Mucosa of stomach (tissue), 1 donor: ENCODE data around the gene LGALSL.

Experiments used
- H3K27me3 ChIP-seq: one replicate; pipeline ENCODE4 v1.7.0; 2013; ENCODE audit warnings: mild to moderate bottlenecking, low read length; ENCODE audit not compliant: control insufficient read depth, insufficient read depth
- H3K36me3 ChIP-seq: one replicate; pipeline ENCODE4 v1.7.0; 2013; ENCODE audit warnings: low read length; ENCODE audit not compliant: control insufficient read depth, insufficient read depth
- H3K4me1 ChIP-seq: one replicate; pipeline ENCODE4 v1.7.0; 2013; ENCODE audit warnings: mild to moderate bottlenecking, low read length; ENCODE audit not compliant: control insufficient read depth, insufficient read depth
- H3K4me3 ChIP-seq: one replicate; pipeline ENCODE4 v1.7.0; 2013; ENCODE audit warnings: low read length
- H3K9ac ChIP-seq: one replicate; pipeline ENCODE4 v1.7.0; 2013; ENCODE audit warnings: mild to moderate bottlenecking, low read length, moderate library complexity
- H3K9me3 ChIP-seq: one replicate; pipeline ENCODE4 v1.7.0; 2013; ENCODE audit warnings: mild to moderate bottlenecking, low read length, moderate library complexity; ENCODE audit not compliant: control insufficient read depth
- donor health status: Pancreatic carcinoma.

Gene LGALSL

DNA sequence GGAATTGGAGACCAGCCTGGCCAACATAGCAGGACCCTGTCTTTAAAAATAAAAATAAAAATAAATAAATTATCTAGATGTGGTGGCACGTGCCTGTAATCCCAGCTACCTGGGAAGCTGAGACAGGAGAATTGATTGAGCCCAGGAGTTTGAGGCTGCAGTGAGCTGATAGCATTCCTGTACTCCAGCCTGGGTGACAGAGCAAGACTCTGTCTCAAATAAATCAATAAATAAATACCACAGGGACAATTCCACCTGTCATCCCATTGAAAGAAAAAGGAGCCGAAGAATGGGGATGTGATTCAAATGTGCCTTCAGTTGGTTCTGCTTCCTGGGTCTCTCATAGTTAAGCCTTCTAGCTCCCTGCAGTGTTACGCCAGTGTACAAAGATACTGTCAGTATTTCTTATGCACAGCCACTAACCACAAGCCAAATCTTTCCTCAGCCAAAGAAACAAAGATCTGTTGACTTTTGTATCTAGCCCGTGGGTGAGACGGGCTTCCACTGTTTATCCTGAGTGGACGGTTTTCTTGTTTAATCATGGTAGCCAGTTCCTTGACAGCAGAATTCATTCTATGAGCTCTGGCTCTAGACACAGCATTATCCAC, 12.6 kb downstream of the LGALSL start:
- Histone ChIP-seq H3K4me3 (no peak overlapping the region), H3K9me3 (no peaks in the 10 kb centered on the region), H3K4me1 (peaks cover 6% of the 10 kb centered on the region), H3K9ac (no peak overlapping the region), H3K36me3 (no peaks in the 10 kb centered on the region), H3K27me3 (no peaks in the 10 kb centered on the region)

DNA sequence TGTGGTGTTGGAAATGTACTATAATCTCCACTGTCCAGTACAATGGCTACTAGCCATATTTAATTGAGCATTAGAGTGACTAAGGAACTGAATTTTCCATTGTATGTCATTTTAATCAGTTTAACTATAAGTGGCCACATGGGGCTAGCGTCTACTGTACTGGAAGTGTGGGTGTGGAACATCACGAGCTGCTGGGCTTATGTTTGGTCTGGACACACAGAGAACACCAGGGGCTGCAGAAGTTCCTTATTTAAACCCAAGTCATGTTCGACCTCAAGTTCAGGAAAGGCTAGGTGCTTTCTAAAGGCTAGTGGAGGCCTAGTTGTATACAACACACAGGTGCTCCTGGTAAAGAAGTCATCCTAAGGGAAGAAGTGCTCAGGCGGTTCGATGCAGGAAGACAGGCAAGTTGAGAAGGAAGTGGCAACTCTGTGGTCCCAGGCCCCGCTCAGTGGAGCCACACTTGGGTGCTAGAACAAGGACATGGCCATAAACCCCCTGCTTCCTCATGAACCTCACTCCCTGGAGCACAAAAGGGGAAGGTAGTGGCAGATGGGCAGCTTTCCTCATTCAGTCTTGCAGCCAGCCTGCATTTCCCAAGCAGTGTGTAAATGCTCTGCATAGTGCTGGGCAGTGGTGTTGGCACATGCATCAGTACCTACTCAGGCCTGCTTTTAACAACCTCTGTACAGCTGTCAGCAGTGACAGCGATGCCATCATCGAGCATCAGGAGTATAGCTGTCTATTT, 13.3 kb downstream of the LGALSL start:
- H3K9me3 ChIP-seq: no peaks in the 10 kb centered on the region
- H3K9ac ChIP-seq: no peak overlapping the region
- no peaks in the 10 kb centered on the region for H3K36me3 ChIP-seq
- H3K27me3 ChIP-seq: no peaks in the 10 kb centered on the region
- H3K4me3 ChIP-seq: no peak overlapping the region
- H3K4me1 ChIP-seq: peaks cover 6% of the 10 kb centered on the region

DNA sequence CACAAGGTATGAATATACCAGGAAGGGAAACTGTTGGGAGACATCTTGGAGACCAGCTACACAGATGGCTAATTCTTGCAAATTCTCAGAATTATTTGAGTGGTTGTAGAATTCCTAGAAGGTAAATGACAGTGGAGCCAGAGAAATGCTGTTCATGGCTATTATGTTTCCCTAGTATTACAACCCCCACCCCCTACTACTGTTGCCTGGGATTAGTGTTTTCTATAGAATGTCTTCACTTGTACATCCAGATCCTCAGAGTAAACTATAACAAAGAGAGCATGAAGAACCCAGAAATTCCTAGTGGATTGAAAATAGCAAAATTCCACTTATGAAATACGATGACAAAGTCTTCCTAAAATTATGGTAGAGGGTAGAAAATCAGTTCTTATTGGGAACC, 15.3 kb downstream of the LGALSL start:
- Histone ChIP-seq H3K9ac (no peak overlapping the region), H3K27me3 (no peaks in the 10 kb centered on the region), H3K4me3 (no peak overlapping the region), H3K36me3 (no peaks in the 10 kb centered on the region), H3K9me3 (no peaks in the 10 kb centered on the region), H3K4me1 (peaks cover 6% of the 10 kb centered on the region)

GRCh38 chr2:64470071-64470470, 16.1 kb downstream of the LGALSL start:
- Histone ChIP-seq H3K27me3 (no peaks in the 10 kb centered on the region), H3K4me3 (no peak overlapping the region), H3K9me3 (no peaks in the 10 kb centered on the region), H3K9ac (no peak overlapping the region), H3K4me1 (peaks cover 6% of the 10 kb centered on the region), H3K36me3 (no peaks in the 10 kb centered on the region)

DNA sequence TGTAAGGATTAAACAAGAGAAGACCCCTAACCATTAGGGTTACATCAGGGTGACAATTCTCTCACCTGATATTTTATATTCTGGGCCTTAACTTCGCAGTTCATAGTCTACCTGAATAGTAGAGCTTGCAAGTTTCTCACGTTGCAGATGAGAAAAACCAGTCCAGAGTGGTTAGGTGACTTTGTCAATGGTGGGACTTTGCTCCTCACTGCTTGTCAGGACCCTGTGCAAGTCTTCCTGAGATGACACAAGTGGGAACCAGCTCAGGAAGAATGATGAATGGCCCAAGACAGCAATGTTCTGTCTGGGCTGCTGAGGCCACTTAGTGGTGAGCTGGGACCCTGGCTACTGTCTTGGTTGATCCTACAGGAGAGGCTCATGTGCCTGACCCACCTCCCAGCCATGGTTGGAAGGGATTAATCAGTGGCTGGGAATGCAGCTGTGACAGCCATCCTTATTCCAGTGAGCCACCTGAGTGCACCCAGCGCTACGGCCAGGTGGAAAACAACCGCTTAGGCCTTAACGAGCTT, 16.9 kb downstream of the LGALSL start:
- no peaks in the 10 kb centered on the region for H3K9me3 ChIP-seq
- no peak overlapping the region for H3K4me3 ChIP-seq
- H3K36me3 ChIP-seq: no peaks in the 10 kb centered on the region
- H3K27me3 ChIP-seq: no peaks in the 10 kb centered on the region
- no peak overlapping the region for H3K9ac ChIP-seq
- H3K4me1 ChIP-seq: peaks cover 6% of the 10 kb centered on the region

GRCh38 chr2:64471600-64471999, 17.6 kb downstream of the LGALSL start:
- no peak overlapping the region for H3K4me3 ChIP-seq

DNA sequence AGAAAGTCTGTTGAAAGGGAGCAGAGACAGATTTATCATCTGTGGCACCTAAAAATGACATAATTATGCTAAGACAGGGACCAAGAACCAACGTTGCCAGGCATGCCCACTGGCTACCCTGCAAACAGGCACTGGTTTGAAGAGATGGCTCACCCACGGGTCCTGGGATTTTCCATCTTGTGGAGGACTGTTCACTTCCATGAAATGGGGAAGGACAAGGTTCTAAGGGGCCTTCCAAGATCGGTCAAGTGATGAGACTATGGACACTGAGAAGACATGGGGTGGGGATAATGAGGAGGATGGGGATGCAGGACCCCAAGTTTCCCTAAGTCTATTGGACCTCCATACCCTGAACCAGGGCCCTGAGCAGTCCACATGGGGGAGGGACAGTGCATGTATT, 18.9 kb downstream of the LGALSL start:
- H3K9me3 ChIP-seq: no peaks in the 10 kb centered on the region

More at GRCh38 chr2:64471600-64471999, 17.6 kb downstream of the LGALSL start:
- no peaks in the 10 kb centered on the region for H3K27me3 ChIP-seq
- H3K9ac ChIP-seq: no peak overlapping the region
- no peaks in the 10 kb centered on the region for H3K9me3 ChIP-seq
- H3K4me1 ChIP-seq: peaks cover 6% of the 10 kb centered on the region
- H3K36me3 ChIP-seq: no peaks in the 10 kb centered on the region

DNA sequence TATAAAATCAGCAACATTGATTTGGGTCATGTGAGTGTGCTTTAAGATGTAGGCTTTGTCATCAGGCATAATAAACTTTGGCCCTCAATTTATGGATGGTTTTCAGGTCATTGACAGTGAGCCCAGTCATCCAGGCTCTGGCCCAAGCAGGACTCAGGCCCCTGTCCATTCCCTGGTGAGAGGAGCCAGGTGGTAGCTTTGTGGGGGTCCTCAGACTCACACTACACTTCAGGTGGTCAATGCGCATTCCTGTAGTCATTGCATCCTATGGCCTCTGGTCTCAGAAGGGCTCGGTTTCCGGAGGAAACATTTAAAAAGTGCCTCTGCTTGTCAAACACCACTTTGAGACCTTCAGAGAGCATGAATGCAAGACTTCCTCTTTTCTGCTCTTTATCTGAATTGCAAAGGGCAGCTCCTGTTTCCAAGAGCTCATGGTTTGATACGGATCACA, 20.2 kb downstream of the LGALSL start:
- Histone ChIP-seq H3K9me3 (no peaks in the 10 kb centered on the region), H3K36me3 (no peaks in the 10 kb centered on the region), H3K9ac (no peak overlapping the region), H3K27me3 (no peaks in the 10 kb centered on the region), H3K4me1 (no peaks in the 10 kb centered on the region), H3K4me3 (no peak overlapping the region)

More for the DNA sequence above, 18.9 kb downstream of the LGALSL start:
- Histone ChIP-seq H3K4me1 (no peaks in the 10 kb centered on the region), H3K4me3 (no peak overlapping the region), H3K9ac (no peak overlapping the region), H3K36me3 (no peaks in the 10 kb centered on the region), H3K27me3 (no peaks in the 10 kb centered on the region)

GRCh38 chr2:64474636-64475035, 20.7 kb downstream of the LGALSL start:
- Histone ChIP-seq H3K4me1 (no peaks in the 10 kb centered on the region), H3K27me3 (no peaks in the 10 kb centered on the region), H3K36me3 (no peaks in the 10 kb centered on the region), H3K4me3 (no peak overlapping the region), H3K9ac (no peak overlapping the region), H3K9me3 (no peaks in the 10 kb centered on the region)

DNA sequence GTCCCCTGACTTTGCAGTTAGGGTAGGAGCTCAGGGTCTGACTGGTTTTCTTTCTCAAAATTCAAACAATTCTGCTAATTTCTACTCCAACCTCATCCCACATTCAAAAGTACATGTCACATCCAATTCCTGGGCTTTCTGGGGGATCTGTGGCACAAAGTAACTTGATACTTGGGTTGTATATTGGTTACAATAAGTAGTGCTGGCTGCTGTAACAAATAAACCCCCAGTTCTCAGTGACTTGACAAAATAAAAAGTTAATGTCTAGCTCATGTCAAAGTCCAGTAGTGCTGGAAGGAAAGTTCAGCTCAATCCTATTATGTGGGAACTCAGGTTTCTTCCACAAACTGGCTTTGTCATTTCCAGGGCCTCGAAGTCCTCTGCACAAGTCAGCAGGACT, 23.1 kb downstream of the LGALSL start:
- no peaks in the 10 kb centered on the region for H3K27me3 ChIP-seq
- H3K4me3 ChIP-seq: no peak overlapping the region
- no peaks in the 10 kb centered on the region for H3K36me3 ChIP-seq
- H3K9ac ChIP-seq: no peak overlapping the region
- H3K9me3 ChIP-seq: no peaks in the 10 kb centered on the region
- no peaks in the 10 kb centered on the region for H3K4me1 ChIP-seq

DNA sequence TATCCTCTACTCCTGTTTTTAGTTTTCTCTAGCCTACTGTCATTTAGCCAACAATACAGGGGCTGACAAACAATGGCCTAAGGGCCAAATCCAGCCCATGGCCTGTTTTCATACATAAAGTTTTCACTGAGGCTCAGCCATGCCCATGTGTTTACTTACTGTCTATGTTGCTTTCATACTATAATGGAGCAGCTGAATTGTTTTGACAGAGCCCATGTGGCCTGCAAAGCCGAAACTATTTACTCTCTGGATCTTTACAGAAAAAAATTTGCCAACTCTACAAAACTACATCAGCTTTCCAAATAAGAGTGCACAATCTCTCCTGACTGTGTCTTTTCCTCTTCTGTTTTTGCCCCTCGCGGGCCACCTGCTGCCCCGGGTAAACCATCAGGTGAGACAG, 24.0 kb downstream of the LGALSL start:
- Histone ChIP-seq H3K4me3 (no peak overlapping the region), H3K9ac (no peak overlapping the region), H3K36me3 (no peaks in the 10 kb centered on the region), H3K4me1 (peaks cover 5% of the 10 kb centered on the region), H3K27me3 (no peaks in the 10 kb centered on the region), H3K9me3 (no peaks in the 10 kb centered on the region)

DNA sequence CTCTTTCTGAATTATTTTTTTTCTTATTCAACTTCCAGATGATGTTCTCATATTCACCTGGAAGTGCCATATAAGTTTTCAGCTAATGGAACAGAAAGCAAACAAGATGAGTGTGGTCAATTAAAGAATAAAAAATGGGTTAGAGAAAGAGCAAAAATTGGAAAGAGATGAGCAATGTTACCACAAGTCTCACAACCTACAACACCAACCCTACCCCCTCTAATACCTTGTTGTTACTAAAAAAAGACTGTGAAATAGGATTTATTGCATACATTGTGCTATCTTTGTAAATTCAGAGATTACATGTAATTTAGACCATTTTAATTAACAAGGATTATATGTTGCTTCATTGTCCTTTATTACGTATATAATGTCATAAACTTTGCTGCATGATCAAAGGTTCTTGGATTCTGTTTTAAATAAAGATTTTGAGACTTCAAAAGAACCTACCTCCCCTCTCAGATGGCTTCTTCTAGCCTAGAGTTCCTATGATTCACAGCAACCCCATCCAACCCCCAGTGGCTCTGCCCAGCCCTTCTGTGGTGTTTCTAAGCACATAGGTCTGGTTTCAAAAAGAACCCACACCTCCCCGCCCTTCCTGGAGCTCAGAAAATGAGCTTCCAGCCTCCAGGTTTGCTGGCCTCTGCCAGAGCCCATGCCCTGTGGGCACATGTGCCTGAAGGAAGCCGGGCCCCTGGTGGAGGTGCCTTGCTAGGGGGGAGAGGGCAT, 24.7 kb downstream of the LGALSL start:
- H3K9me3 ChIP-seq: no peaks in the 10 kb centered on the region
- H3K4me3 ChIP-seq: no peak overlapping the region
- peaks cover 5% of the 10 kb centered on the region for H3K4me1 ChIP-seq
- no peaks in the 10 kb centered on the region for H3K36me3 ChIP-seq
- no peaks in the 10 kb centered on the region for H3K27me3 ChIP-seq
- H3K9ac ChIP-seq: no peak overlapping the region
